NCI-H2227 (cell line): ENCODE data around the gene IRX5.

Experiments
- DNase-seq: peaks from one replicate; lab custom pipeline; 2025; ENCODE audit not compliant: unreplicated experiment; lab: John Stamatoyannopoulos, UW

IRX5 gene

DNA sequence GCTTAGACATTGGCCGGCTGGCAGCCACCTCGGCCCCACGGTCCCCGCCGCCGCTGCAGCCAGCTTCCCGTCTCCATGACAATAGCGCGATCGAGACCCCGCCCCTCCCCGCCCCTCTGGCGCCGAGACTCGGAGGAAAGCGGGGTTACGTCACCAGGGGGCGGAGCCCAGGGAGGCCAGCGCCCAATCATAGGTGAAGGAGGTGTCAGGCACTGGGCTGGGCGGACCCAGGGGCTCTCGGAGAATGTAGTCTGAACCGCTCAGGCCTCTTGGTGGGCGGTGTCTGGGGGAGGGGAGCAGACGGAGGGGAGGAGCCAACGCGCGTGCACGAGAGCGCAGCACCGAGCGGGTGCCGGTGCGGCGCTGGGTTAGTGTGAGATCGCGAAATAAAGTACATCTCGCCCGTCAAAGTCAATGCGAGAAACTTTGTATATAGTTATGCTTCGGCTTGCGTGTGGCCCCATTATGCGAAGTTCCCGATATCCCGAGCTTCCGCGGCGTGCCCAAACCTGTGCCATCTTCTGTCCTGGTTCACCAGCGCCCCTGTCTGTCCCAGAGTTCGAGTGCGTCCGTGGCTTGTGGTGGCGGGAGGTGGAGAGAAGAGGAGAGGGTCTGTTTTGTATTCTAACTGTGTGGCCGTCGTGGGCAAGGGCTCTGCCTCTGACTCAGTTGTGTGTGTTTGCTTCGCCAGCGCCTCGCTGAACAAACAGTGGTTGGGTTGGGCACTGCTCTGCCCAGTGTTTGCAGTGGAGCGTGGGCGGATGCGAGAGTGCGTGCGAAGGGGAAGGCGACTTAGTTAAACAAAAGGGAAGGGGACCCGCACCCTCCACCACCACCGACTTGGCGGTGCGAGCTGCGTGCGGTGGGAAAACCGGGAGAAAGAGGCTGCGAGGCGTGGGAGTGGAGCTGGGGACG is 1.3 kb upstream of the IRX5 start:
- peak; percentile 98 for DNase-seq

DNA sequence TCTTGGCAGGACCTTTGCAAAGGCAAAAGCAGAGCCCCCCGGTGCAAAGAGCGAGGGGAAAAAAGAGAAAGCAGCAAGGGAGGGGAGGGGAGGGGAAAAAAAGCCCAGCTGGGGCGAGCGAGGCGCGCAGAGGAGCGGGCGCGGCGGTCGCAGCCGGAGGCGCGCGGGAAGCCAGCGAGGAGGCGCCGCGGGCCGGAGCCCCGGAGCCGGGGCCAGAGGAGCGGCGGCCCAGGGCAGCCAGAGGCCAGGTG is 129 bp downstream of the IRX5 start:
- no peak for DNase-seq

DNA sequence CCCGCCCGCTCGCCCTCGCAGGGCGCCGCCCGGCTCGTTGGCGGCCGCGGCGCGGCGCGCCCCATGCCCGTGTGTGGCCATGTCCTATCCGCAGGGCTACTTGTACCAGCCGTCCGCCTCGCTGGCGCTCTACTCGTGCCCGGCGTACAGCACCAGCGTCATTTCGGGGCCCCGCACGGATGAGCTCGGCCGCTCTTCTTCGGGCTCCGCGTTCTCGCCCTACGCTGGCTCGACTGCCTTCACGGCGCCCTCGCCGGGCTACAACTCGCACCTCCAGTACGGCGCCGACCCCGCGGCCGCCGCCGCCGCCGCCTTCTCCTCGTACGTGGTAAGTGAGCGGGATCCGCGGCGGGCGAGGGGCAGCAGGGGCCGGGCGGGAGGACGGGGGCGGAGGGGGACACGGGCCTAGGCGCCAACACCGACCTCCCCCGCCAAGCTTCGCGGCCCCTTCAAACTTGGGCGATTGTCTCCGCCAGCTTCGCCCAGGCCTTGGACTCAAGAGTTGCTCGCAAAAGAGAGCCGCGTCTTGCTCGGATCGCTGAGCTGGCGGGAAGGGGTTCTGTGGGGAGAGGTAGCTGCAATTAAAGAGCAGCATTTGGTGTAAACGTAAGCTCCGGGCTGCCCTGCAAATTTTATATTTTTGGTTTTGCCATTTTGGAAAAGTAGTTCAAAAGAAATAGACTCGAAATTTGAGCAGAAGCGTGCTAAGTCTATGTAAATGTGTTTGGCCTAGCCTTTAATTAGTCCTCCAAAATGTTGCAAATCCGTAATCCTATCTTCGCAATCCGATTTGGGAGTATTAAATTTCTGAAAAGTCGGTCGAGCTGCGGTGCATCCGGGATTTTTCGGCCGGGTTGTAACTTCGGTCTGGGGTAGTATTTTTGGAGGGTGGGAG is 702 bp downstream of the IRX5 start:
- DNase-seq, result peak; percentile 68

DNA sequence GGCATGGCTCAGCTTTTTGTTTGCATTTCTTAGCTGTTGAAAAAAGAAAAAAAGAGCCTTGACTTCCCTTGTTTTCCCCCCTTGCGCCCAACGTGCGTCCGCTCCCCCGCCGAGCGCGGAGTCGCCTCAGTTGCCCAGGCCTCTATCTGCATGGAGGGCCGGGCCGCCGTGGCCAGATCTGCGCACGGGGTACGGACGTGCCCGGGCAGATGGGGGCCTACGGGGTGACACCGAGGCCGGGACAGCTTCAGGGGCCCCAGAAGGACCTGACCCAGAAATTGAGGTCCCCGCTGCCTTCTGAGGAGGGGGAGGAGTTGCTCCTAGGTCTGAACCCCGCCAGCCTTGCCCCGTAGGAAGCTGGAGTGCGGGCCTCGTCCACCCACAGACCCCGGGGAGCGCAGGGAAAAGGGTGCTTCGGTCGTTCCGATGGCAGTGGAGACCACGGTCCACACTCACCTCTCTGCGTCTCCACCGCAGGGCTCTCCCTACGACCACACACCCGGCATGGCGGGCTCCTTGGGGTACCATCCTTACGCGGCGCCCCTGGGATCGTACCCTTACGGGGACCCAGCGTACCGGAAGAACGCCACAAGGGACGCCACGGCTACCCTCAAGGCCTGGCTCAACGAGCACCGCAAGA is 1.5 kb downstream of the IRX5 start:
- DNase-seq, result no peak

DNA sequence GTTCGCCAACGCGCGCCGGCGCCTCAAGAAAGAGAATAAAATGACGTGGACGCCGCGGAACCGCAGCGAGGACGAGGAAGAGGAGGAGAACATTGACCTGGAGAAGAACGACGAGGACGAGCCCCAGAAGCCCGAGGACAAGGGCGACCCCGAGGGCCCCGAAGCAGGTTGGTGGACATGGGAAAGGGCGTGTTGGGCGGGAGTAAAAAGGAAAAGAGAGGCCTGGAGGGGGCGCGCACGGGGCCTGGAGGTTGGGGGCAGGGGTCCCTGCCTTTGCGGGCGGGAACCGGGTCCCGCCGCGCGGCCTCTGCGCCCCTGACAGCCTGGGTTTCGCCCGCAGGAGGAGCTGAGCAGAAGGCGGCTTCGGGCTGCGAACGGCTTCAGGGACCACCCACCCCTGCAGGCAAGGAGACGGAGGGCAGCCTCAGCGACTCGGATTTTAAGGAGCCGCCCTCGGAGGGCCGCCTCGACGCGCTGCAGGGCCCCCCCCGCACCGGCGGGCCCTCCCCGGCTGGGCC is 2.1 kb downstream of the IRX5 start:
- DNase-seq, result no peak

DNA sequence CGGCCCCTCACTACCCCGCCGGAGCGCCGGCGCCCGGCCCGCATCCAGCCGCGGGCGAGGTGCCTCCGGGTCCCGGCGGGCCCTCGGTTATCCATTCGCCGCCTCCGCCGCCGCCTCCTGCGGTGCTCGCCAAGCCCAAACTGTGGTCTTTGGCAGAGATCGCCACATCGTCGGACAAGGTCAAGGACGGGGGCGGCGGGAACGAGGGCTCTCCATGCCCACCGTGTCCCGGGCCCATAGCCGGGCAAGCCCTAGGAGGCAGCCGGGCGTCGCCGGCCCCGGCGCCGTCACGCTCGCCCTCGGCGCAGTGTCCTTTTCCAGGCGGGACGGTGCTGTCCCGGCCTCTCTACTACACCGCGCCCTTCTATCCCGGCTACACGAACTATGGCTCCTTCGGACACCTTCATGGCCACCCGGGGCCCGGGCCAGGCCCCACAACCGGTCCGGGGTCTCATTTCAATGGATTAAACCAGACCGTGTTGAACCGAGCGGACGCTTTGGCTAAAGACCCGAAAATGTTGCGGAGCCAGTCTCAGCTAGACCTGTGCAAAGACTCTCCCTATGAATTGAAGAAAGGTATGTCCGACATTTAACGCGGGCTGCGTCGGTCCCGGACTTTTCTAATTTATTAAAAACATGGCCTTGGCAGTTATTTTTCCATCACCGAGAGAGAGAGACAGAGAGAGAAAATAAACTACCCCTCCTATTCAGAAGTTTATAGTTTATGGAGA is 2.8 kb downstream of the IRX5 start:
- DNase-seq, result no peak

DNA sequence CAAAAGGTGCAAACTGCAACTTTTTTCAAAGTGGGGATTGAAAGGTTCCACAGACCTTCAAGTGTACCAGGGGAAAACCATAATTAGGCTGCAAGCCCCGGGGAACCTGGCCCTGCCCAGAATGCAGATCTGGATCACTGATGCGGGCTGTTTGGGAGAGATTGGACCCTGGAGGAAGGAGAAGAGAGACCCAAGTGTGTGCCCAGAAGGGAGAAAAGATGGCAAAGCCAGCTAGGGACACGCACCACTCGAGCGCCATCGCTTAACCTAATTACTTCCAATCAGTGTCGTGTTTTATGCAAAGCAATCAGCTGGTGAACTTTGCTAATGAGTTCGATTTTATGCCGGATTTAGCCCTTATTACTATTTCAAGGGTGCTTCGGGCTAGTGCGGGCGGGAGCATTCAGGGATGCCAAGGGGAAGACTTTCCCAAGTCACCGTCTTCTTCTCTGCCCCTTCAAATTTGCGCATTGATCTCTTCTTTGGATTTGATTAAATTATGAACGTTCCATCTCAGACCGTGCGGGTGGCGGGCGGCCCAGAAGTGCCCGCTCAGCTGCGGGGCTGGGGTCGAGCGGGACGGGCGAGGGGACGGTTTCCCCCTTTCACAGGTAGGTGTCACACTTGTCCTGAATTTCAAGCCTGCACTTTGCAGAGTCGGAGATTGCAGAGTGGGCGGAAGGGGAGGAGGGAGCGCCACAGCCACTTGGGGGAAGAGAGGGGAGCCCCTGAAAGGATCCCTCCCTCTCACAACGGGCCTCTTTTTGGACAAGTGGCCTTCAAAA is 4.0 kb downstream of the IRX5 start:
- DNase-seq, result no peak

DNA sequence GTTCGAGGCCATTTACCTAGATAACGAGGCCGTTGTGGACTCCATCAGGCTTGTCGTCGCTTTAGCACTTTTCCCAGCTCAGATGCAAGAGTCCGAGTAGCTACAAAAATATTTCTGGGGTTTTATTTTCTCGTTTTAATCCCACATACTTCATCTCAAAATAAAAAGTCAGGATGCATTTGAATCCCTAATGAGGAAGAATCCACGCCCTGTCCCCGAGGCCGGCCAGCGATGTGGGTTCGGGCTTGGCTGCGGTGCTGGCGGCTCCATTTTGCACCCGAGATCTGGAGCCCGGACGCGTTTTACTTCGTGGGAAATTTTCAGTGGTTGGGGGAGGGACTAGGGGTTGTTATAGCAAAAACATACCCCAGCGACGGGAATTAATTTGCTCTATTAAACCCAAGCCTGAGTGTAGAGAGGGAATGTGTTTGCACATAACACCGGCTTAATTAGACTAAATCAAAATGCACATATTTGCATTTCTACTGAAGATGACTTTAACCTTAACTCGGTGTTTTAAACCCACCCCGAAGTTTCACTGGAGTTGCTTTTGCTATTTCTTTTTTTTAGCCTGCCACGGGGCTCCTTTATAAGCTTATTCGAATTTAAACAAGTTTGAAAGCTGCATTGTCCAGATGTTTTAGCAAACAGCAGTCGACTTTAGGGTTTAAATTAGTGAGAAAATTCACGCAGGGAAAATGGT is 4.8 kb downstream of the IRX5 start:
- DNase-seq, result no peak

DNA sequence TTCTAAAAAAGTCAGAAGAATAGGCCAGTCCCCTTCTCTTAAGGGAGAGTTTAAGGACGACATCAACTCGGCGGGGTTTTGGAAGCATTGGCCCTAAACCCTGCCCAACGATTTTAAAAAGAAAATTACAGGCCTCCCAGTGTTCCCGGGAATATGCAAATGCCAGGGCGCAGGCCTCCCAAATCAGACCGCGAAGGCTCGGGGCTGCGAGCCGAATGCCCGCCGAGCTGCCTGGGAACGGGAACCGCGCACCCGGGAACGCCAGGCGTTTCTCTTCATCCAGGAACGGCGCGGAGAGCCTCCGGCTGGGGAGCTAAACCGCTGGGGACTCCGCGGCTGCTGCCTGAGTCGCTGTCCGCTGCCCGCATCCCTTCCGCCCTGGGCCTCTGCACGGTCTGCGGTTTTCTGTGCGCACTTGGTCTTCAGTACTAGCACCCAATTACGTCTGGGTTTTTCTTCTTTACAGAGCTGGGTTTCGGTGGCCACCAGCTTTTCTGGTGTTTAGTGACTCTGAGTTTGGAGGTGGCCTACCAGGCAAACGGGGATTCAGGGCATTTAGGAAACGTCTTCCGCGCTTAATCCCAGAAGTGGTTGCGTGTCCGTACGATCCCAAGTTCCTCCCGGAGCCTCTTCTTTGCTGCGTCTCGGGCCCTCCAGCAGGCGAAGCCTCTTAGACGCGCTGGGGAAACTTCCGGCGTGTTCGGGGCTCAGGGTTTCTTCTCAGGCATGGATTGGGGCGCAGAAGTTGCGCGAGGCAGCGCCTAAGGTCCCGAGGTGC is 5.7 kb downstream of the IRX5 start:
- no peak for DNase-seq

DNA sequence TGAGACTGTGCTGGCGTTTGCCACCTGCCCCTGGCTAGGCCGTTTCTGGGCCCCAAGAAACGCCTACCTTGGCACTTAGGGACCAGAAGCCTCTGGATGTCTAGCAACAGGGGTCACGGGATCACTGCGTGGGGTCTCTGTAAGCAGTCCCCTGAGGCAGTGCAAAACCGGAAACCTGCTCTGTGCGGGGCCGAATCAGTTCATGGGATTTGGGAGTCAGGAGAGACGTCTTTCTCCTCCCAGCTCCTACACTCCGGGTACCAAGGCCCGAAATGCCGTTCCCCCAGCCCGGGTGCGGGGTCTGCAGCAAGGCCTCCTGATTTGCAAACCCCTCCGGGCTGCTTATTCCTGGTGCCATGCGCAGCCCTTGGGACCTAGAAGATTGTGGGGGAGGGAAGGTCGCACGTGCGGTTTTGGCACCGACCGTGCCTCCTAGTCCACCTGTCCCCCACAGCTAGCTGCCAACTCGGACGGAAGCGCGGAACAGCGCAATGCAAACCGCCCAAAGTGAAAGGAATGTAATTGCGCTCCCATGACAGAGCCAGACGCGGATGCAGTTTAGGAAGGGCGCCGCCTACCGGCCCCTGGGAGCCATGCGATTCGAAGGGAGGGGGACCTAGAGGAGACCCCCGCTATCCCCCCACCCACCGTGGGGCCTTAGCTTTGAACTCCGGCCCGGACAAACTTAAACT is 6.5 kb downstream of the IRX5 start:
- DNase-seq, result no peak

DNA sequence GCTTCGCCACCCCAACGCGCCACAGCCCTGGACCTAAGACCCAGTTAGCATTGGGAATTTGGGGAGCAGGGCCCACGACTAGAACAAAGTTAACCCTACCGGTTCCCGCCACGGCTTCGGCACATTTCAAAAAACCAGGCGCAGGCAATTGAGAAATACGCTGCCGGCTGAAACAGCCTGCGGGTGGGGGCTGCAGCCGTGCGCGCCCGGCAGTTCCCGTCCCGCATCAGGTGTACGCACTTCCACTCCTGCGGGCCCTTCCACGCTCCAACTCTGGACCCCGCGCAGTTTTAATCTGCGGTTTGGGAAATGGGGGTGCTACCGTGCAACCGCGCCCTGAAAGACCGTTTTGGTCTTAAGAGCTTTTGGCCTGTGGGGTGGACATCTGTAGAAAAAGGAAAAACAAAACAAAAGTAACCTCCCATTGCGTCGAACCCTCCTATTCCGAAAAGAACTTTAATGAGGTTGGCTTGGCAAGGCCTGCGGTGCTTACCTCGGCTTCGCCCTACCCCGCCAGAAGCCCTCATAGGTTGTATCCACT is 7.1 kb downstream of the IRX5 start:
- DNase-seq, result no peak

DNA sequence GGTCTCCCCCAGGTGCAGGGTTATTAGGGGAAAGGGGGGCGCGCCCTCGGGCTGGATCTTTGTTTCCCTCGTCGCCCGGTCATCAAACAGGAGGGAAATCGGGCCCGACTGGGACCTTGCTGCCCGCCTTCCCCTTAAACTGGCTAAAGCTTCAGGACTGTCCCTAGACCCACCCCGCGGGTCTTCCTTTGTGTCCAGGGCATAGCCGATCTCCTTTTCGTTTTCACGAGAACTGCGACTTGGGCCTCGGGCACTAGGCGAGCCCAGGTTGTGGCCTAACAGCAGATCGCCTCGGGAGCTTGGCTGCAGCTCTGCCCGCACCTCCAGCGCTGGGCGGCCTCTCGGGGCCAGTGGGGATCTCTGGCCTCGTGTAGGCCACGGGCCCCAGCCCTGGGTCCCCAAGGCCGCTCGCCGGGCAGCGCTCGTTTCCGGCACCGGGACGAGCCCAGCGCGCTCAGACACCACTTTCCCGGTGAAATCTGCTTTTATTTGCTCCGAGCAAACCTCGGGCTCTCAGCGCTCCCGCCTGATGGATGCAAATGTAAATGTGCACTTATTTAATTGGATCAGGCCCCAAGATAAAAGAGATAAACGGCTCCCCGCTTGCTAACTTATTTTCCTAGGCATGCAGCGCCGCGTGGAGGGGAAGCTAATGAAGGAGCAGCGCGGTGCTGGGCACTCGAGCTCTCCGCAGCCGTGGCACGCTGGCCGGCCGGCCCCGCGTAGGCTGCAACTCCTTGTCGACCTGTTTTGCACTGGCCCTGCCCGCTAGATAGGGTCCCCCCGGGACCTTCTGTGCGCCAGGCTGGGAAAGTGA is 7.8 kb downstream of the IRX5 start:
- DNase-seq, result no peak

DNA sequence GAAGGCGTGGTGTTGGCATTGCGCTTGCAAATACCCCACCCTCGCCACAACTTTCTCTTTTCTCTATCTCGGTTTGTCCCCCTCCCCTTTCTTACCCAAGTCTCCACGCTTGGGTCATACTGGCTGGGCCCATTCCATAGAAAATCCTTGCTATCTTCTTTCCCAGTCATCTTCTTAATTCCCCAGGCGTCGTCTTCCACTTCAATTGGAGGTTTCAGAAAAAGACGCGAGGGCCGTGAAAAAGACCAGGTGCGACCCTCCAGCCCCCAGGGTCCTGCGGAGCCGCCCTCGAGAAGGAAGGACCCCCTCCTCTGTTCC is 8.3 kb downstream of the IRX5 start:
- no peak for DNase-seq

DNA sequence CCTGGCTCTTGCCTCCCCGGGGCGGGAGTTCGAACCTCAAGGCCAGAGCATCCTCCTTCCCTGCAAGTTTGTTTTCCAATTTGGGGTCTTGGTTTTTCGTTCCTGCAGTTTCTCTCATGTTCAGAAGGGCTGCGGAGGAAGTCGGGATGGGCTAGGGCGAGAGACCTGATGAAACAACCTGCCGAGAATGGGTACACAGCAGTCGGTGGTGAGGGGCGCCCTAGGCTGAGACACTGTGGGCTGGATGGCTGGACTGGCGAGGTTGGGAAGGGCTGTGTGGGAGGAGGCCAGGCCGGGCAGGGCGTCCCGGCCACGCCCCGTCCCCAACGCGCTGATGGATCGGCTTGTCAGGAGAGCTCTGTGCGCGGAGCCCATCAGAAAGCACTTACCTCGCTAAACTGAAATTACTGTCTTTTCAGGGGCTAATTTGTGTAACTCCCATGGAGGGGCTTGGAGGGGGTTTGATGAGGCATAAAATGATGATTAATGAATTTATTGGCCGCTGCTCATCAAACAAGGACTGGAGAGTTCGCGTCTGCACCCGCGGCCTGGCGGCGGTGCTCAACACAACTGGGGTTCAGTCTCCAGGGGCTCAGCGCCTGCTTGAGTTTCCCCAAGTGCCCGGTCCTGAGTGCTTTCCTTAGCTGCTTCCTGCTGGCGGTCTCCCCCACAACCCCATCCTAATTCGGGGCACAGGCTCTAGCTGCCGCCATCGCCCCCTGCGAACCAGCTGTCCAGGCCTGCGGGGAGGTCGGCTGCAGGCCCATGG is 9.0 kb downstream of the IRX5 start:
- DNase-seq, result no peak

DNA sequence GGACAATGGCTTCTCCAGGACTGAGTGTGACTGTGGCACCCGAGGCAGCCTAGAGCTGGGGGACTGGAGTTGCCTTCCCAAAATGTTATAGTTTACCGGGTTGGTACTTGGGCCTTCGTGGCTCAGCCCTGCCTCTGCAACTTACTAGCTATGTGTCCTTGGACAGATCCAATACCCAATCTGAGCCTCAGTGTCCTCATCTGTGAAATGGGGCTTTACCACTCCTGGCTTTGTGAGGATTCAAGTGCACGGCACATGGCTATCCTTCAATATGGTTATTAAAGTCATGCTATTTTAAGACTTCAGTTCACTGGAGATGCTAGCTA is 9.6 kb downstream of the IRX5 start:
- no peak for DNase-seq

DNA sequence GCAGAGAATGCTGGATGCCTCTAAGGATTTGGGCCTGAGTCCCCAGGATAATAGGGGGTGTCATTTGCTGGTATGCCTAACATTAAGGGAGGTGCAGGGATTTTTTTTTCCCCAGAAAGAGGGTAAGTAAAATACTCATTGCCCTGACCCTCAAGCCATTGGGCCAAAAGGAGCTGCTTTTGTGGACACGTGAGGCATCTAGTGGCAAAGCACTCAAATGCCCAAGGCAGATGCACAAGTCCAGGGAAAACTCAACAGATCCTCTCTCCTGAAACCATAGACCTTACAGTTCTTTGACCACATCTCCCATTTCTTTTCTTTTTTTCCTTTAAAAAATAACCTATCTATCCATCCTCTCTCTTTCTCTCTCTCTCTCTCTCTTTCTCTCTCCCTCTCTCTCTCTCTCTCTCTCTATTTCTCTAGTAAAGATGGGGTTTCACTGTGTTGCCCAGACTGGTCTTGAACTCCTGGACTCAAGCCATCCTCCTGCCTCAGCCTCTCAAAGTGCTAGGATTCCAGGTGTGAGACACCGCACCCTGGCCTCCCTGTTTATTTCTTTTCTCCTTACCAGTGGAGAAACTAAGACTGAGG is 11.8 kb downstream of the IRX5 start:
- no peak for DNase-seq
